Adipocyte (in vitro differentiated cells): ENCODE measurements around the gene RBBP6.
"Not testable (repeated sequence)": the region's sequence is repeated elsewhere in the genome, so short reads cannot be mapped to it uniquely, and the experiment has no call there.

Source experiments
- DNase-seq: peaks from one replicate; pipeline ENCODE4 v3.0.0-alpha.2; 2015; ENCODE audit warnings: low read depth
- H3K27me3 ChIP-seq: replicated peaks from 2 replicates; pipeline ENCODE4 v1.7.0; 2013; ENCODE audit warnings: mild to moderate bottlenecking, low read length, moderate library complexity; ENCODE audit not compliant: control insufficient read depth, insufficient read depth
- H3K36me3 ChIP-seq: 2 replicates; pipeline ENCODE4 v1.7.0; 2013; ENCODE audit warnings: low read length, mild to moderate bottlenecking, moderate library complexity; ENCODE audit not compliant: control insufficient read depth, insufficient read depth, severe bottlenecking
- H3K4me1 ChIP-seq: 2 replicates; pipeline ENCODE4 v1.7.0; 2013; ENCODE audit warnings: mild to moderate bottlenecking, low read length, moderate library complexity; ENCODE audit not compliant: control insufficient read depth, insufficient read depth
- H3K4me3 ChIP-seq: 2 replicates; pipeline ENCODE4 v1.7.0; 2013; ENCODE audit warnings: mild to moderate bottlenecking, low read length, moderate library complexity
- H3K9ac ChIP-seq: 2 replicates; pipeline ENCODE4 v1.7.0; 2013; ENCODE audit warnings: mild to moderate bottlenecking, low read length, moderate library complexity
- H3K9me3 ChIP-seq: 2 replicates; pipeline ENCODE4 v1.7.0; 2013; ENCODE audit warnings: mild to moderate bottlenecking, low read length, moderate library complexity; ENCODE audit not compliant: control insufficient read depth

Gene RBBP6

GRCh38 chr16:24573141-24573540 lies 33.8 kb downstream of the RBBP6 start:
- no peaks in the 10 kb centered on the region for H3K4me1 ChIP-seq
- H3K27me3 ChIP-seq, result no peaks in the 10 kb centered on the region
- peaks cover 51% of the 10 kb centered on the region for H3K36me3 ChIP-seq
- no peak for DNase-seq
- no peaks in the 10 kb centered on the region for H3K9me3 ChIP-seq
- no peak overlapping the region for H3K9ac ChIP-seq
- no peak overlapping the region for H3K4me3 ChIP-seq

DNA sequence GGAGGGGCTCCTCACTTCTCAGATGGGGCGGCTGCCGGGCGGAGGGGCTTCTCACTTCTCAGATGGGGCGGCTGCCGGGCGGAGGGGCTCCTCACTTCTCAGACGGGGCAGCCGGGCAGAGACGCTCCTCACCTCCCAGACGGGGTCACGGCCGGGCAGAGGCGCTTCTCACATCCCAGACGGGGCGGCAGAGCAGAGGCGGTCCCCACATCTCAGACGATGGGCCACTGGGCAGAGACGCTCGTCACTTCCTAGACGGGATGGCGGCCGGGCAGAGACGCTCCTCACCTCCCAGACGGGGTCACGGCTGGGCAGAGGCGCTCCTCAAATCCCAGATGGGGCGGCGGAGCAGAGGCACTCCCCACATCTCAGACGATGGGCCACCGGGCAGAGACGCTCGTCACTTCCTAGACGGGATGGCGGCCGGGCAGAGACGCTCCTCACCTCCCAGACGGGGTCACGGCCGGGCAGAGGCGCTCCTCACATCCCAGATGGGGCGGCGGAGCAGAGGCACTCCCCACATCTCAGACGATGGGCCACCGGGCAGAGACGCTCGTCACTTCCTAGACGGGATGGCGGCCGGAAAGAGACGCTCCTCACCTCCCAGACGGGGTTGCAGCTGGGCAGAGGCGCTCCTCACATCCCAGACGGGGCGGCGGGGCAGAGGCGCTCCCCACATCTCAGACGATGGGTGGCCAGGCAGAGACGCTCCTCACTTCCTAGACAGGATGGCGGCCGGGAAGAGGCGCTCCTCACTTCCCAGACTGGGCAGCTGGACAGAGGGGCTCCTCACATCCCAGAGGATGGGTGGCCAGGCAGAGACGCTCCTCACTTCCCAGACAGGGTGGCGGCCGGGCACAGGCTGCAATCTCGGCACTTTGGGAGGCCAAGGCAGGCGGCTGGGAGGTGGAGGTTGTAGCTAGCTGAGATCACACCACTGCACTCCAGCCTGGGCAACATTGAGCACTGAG lies 35.4 kb downstream of the RBBP6 start:
- not testable (repeated sequence) for DNase-seq, H3K4me3 ChIP-seq, H3K9me3 ChIP-seq, H3K9ac ChIP-seq, H3K4me1 ChIP-seq, H3K27me3 ChIP-seq
- peaks cover 35% of the 10 kb centered on the region for H3K36me3 ChIP-seq

- not testable (repeated sequence) for H3K4me1 ChIP-seq, DNase-seq, H3K9ac ChIP-seq, H3K4me3 ChIP-seq, H3K9me3 ChIP-seq, H3K27me3 ChIP-seq
- peaks cover 25% of the 10 kb centered on the region for H3K36me3 ChIP-seq
These were observed 36.4 kb downstream of the RBBP6 start for GRCh38 chr16:24575791-24576190.

DNA sequence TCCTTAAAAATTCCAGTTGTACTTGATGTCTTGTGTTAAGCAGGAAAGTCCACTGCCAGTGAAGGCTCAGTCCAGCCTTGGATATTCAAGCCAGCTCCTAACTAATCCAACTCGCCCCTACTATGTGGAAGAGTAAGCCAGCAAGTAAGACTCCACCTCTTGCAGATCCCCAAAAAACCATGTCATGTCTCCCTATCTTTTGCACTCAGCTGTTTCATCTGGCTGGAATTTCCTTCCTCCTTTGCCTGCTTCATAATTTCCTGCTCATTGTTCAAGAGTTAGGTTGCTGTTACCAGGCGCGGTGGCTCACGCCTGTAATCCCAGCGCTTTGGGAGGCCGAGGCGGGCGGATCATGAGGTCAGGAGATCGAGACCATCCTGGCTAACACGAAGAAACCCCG lies 37.8 kb downstream of the RBBP6 start:
- Histone ChIP-seq H3K9ac (no peak overlapping the region), H3K4me1 (no peaks in the 10 kb centered on the region), H3K36me3 (peaks cover 11% of the 10 kb centered on the region), H3K27me3 (no peaks in the 10 kb centered on the region), H3K9me3 (no peaks in the 10 kb centered on the region), H3K4me3 (no peak overlapping the region)
- DNase-seq, result no peak

DNA sequence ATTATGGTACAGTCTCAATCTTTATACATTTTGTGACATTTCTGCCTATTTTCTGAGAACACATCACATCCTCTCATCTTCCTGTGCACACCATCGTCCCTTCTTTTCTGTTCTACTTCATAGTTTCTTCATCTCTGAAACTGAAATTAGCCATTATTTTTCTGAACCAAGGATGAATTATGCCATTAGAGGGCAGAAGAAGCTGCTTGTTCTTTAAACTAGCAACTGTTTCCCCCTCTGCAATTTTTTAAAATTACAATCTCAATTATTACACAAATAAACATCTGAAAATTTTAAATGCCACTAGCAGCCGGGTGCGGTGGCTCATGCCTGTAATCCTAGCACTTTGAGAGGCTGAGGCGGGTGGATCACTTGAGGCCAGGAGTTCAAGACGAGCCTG lies 41.3 kb downstream of the RBBP6 start:
- Histone ChIP-seq H3K9ac (no peak overlapping the region), H3K27me3 (no peaks in the 10 kb centered on the region), H3K4me1 (peaks cover 4% of the 10 kb centered on the region), H3K9me3 (no peaks in the 10 kb centered on the region), H3K36me3 (no peaks in the 10 kb centered on the region), H3K4me3 (no peak overlapping the region)
- DNase-seq, result peak; percentile 83

DNA sequence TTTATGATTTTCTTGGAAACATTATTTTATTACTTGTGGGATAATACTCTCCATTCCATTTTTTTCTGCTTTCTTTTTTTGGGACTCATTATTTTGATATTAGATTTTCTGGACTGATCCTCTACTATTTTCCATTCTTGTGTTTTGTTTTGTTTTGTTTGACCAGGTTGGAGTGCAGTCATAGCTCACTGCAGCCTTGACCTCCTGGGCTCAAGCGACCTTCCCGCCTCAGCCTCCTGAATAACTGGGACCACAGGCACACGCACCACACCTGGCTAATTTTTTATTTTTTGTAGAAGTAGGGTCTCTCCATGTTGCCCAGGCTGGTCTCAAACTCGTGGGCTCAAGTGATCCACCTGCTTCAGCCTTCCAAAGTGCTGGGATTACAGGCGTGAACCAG lies 44.1 kb downstream of the RBBP6 start:
- no peak overlapping the region for H3K4me3 ChIP-seq
- DNase-seq, result no peak
- no peaks in the 10 kb centered on the region for H3K27me3 ChIP-seq
- H3K4me1 ChIP-seq, result peaks cover 6% of the 10 kb centered on the region
- H3K9ac ChIP-seq, result no peak overlapping the region
- no peaks in the 10 kb centered on the region for H3K9me3 ChIP-seq
- H3K36me3 ChIP-seq, result no peaks in the 10 kb centered on the region

GRCh38 chr16:24589997-24590396 lies 50.6 kb downstream of the RBBP6 start:
- peaks cover 6% of the 10 kb centered on the region for H3K4me1 ChIP-seq
- DNase-seq, result no peak
- H3K36me3 ChIP-seq, result no peaks in the 10 kb centered on the region
- no peak overlapping the region for H3K9ac ChIP-seq
- H3K27me3 ChIP-seq, result no peaks in the 10 kb centered on the region
- no peak overlapping the region for H3K4me3 ChIP-seq
- H3K9me3 ChIP-seq, result no peaks in the 10 kb centered on the region

DNA sequence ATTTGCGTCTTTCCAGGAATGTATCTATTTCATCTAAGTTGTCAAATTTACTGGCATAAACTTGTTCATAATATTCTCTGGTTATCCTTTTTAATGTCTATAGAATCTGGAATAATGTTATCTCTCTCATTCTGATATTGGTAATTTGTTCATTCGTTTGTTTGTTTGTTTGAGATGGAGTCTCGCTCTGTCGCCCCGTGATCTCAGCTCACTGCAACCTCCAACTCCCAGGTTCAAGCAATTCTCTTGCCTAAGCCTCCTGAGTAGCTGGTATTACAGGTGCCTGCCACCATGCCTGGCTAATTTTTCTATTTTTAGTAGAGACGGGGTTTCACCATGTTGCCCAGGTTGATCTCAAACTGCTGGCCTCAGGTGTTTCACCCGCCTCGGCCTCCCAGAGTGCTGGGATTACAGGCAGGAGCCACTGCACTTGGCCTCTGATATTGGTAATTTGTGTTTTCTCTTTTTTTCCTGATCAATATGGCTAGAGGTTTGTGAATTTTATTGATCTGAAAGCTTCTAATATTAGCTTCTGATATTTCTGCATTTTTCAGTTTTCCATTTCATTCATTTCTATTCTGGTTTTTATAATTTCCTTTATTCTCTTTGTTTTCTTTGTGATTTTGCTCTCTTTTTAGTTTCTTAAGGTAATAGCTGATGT lies 59.5 kb downstream of the RBBP6 start:
- no peaks in the 10 kb centered on the region for H3K4me1 ChIP-seq
- DNase-seq, result no peak
- H3K9me3 ChIP-seq, result no peaks in the 10 kb centered on the region
- no peaks in the 10 kb centered on the region for H3K36me3 ChIP-seq
- H3K9ac ChIP-seq, result no peak overlapping the region
- no peaks in the 10 kb centered on the region for H3K27me3 ChIP-seq
- H3K4me3 ChIP-seq, result no peak overlapping the region

GRCh38 chr16:24609417-24609739 lies 70.0 kb downstream of the RBBP6 start:
- no peaks in the 10 kb centered on the region for H3K36me3 ChIP-seq
- peaks cover 5% of the 10 kb centered on the region for H3K4me1 ChIP-seq
- no peak overlapping the region for H3K9ac ChIP-seq
- no peak for DNase-seq
- no peak overlapping the region for H3K4me3 ChIP-seq
- no peaks in the 10 kb centered on the region for H3K27me3 ChIP-seq
- H3K9me3 ChIP-seq, result no peaks in the 10 kb centered on the region

GRCh38 chr16:24609740-24610415 lies 70.5 kb downstream of the RBBP6 start:
- peak overlapping the region; percentile 70 for H3K4me3 ChIP-seq
- no peaks in the 10 kb centered on the region for H3K27me3 ChIP-seq
- H3K9me3 ChIP-seq, result no peaks in the 10 kb centered on the region
- peak; percentile 68 for DNase-seq
- peaks cover 5% of the 10 kb centered on the region for H3K4me1 ChIP-seq
- H3K36me3 ChIP-seq, result no peaks in the 10 kb centered on the region
- H3K9ac ChIP-seq, result peak overlapping the region; percentile 44

DNA sequence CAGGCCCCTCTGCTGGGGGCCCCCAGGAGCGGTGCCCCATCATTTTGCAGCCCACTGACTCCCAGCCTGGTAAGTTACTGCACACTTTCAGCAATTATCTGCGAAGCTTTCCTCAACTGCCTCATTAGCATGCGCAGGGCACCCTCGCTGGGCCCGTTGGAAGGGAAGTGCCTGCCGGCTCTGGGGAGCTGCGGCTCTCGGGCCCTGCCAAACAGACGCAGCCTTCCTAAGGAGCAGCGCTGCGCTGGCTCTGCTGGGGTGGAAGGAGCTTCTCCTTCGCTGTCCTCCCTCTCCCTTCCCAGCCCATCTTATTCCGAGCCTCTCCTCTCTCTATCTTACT lies 71.0 kb downstream of the RBBP6 start:
- Histone ChIP-seq H3K4me1 (peaks cover 5% of the 10 kb centered on the region), H3K36me3 (no peaks in the 10 kb centered on the region), H3K9me3 (no peaks in the 10 kb centered on the region), H3K27me3 (no peaks in the 10 kb centered on the region), H3K4me3 (peak overlapping the region; percentile 70), H3K9ac (peak overlapping the region; percentile 44)
- DNase-seq, result no peak
